OCI-LY1 (cell line): ENCODE data around the gene TMCC1.

Experiments
- H2AFZ ChIP-seq: fragments of 200-600 bp; sonication (generic), shearing (Covaris generic); 2 replicates; pipeline ENCODE4 v1.6.0; 2014; ENCODE audit warnings: antibody characterized with exemption, mild to moderate bottlenecking, low read length
- H3F3A ChIP-seq: fragments of 200-600 bp; sonication (generic), shearing (Covaris generic); 2 replicates; pipeline ENCODE4 v1.6.0; 2014; ENCODE audit warnings: mild to moderate bottlenecking, antibody characterized with exemption, low read length, moderate library complexity; ENCODE audit not compliant: insufficient read depth
- H3K27ac ChIP-seq: fragments of 200-600 bp; sonication (generic); 2 replicates; pipeline ENCODE4 v1.5.1; 2014; ENCODE audit warnings: low read length, mixed run types, mild to moderate bottlenecking, low read depth; ENCODE audit not compliant: poor library complexity, severe bottlenecking
- H3K27me3 ChIP-seq: fragments of 200-600 bp; sonication (generic); 2 replicates; pipeline ENCODE4 v1.6.0; 2014; ENCODE audit warnings: antibody characterized with exemption, mild to moderate bottlenecking, low read length, moderate library complexity; ENCODE audit not compliant: insufficient read depth
- H3K36me3 ChIP-seq: fragments of 200-600 bp; sonication (generic); 2 replicates; pipeline ENCODE4 v1.6.1; 2014; ENCODE audit warnings: mild to moderate bottlenecking, antibody characterized with exemption, low read length, moderate library complexity, mixed read lengths; ENCODE audit not compliant: insufficient read depth
- H3K4me1 ChIP-seq: fragments of 200-600 bp; sonication (generic); 2 replicates; pipeline ENCODE4 v1.5.1; 2014; ENCODE audit warnings: mild to moderate bottlenecking, low read length, moderate library complexity; ENCODE audit not compliant: insufficient read depth, severe bottlenecking
- H3K4me2 ChIP-seq: fragments of 200-600 bp; sonication (generic), shearing (Covaris generic); 2 replicates; pipeline ENCODE4 v1.6.1; 2014; ENCODE audit warnings: low read length
- H3K4me3 ChIP-seq: fragments of 200-600 bp; sonication (generic); 2 replicates; pipeline ENCODE4 v1.5.1; 2014; ENCODE audit warnings: low read length, low read depth, mild to moderate bottlenecking, mixed read lengths; ENCODE audit not compliant: poor library complexity, severe bottlenecking
- H3K79me2 ChIP-seq: fragments of 200-600 bp; shearing (Covaris generic); 2 replicates; pipeline ENCODE4 v1.6.1; 2016; ENCODE audit warnings: mixed run types, low read length, mixed read lengths; ENCODE audit not compliant: insufficient read depth
- H3K9ac ChIP-seq: fragments of 200-600 bp; sonication (generic), shearing (Covaris generic); 2 replicates; pipeline ENCODE4 v1.6.1; 2014; ENCODE audit warnings: mild to moderate bottlenecking, low read length, mixed read lengths
- H3K9me2 ChIP-seq: fragments of 200-600 bp; sonication (generic), shearing (Covaris generic); 2 replicates; pipeline ENCODE4 v1.6.1; 2014; ENCODE audit warnings: low read depth, mild to moderate bottlenecking, low read length, mixed read lengths
- H3K9me3 ChIP-seq: fragments of 200-600 bp; shearing (Covaris generic); 2 replicates; pipeline ENCODE4 v1.6.1; 2014; ENCODE audit warnings: low read length, mixed read lengths
- H4K20me1 ChIP-seq: fragments of 200-600 bp; sonication (generic), shearing (Covaris generic); 2 replicates; pipeline ENCODE4 v1.6.0; 2016; ENCODE audit warnings: mild to moderate bottlenecking, low read length; ENCODE audit not compliant: insufficient read depth
- CTCF ChIP-seq: fragments of 200-600 bp; sonication (generic), shearing (Covaris generic); IDR thresholded peaks from 2 replicates; pipeline ENCODE4 v1.5.1; 2017; ENCODE audit warnings: mild to moderate bottlenecking, antibody characterized with exemption, low read length, moderate library complexity, mixed read lengths
- EZH2 ChIP-seq: fragments of 200-600 bp; sonication (generic), shearing (Covaris generic); IDR thresholded peaks from 2 replicates; pipeline ENCODE4 v1.8.0; 2017; ENCODE audit warnings: borderline replicate concordance, mixed run types, mild to moderate bottlenecking, antibody characterized with exemption, low read length, moderate library complexity, mixed read lengths

TMCC1 gene

GRCh38 chr3:129609591-129610182, 283.8 kb downstream of the TMCC1 start:
- no peak overlapping the region for H3K9ac ChIP-seq
- no peaks in the 10 kb centered on the region for H4K20me1 ChIP-seq
- H3F3A ChIP-seq: no peaks in the 10 kb centered on the region
- no peak overlapping the region for H3K4me3 ChIP-seq
- H3K79me2 ChIP-seq: no peaks in the 10 kb centered on the region
- no peak for TF ChIP-seq CTCF
- no peak for TF ChIP-seq EZH2
- H3K27ac ChIP-seq: no peak overlapping the region
- H2AFZ ChIP-seq: no peak overlapping the region
- no peaks in the 10 kb centered on the region for H3K36me3 ChIP-seq
- H3K4me1 ChIP-seq: peaks cover 17% of the 10 kb centered on the region
- no peaks in the 10 kb centered on the region for H3K9me2 ChIP-seq
- peaks cover 17% of the 10 kb centered on the region for H3K27me3 ChIP-seq
- H3K9me3 ChIP-seq: no peaks in the 10 kb centered on the region
- no peak overlapping the region for H3K4me2 ChIP-seq

GRCh38 chr3:129608936-129609590, 284.4 kb downstream of the TMCC1 start:
- no peaks in the 10 kb centered on the region for H3F3A ChIP-seq
- H3K4me1 ChIP-seq: peaks cover 17% of the 10 kb centered on the region
- no peak overlapping the region for H3K4me3 ChIP-seq
- no peaks in the 10 kb centered on the region for H3K36me3 ChIP-seq
- H2AFZ ChIP-seq: no peak overlapping the region
- no peak overlapping the region for H3K4me2 ChIP-seq
- H3K79me2 ChIP-seq: no peaks in the 10 kb centered on the region
- TF ChIP-seq EZH2 (no peak), CTCF (no peak)
- H4K20me1 ChIP-seq: no peaks in the 10 kb centered on the region
- H3K9me2 ChIP-seq: no peaks in the 10 kb centered on the region
- no peak overlapping the region for H3K9ac ChIP-seq
- H3K27ac ChIP-seq: no peak overlapping the region
- peaks cover 17% of the 10 kb centered on the region for H3K27me3 ChIP-seq
- H3K9me3 ChIP-seq: no peaks in the 10 kb centered on the region

GRCh38 chr3:129608087-129608935, 285.2 kb downstream of the TMCC1 start:
- H3K27ac ChIP-seq: no peak overlapping the region
- H3K9me2 ChIP-seq: no peaks in the 10 kb centered on the region
- H3K9ac ChIP-seq: no peak overlapping the region
- H3K79me2 ChIP-seq: no peaks in the 10 kb centered on the region
- TF ChIP-seq EZH2 (no peak), CTCF (peak; percentile 33; the same call in 1 of the 2 replicates)
- no peaks in the 10 kb centered on the region for H3K36me3 ChIP-seq
- H3K27me3 ChIP-seq: peaks cover 17% of the 10 kb centered on the region
- no peaks in the 10 kb centered on the region for H3K9me3 ChIP-seq
- no peak overlapping the region for H3K4me2 ChIP-seq
- H3K4me3 ChIP-seq: no peak overlapping the region
- peaks cover 17% of the 10 kb centered on the region for H3K4me1 ChIP-seq
- H2AFZ ChIP-seq: no peak overlapping the region
- no peaks in the 10 kb centered on the region for H4K20me1 ChIP-seq
- H3F3A ChIP-seq: no peaks in the 10 kb centered on the region
